Fibroblast of lung (primary cell): Measurements from ENCODE around the gene DNAJA4. TPM values are rescaled to one million over a fixed set of nuclear protein-coding genes. Genes with fewer than 3 reads are reported as not detected.

Source experiments
- DNase-seq, 2 donors: peaks; one replicate each; pipeline versions ENCODE4 v3.0.0 to v3.0.0-alpha.2; 2010; ENCODE audit warnings: low read depth in 2 of 2
- H2AFZ ChIP-seq: 2 replicates; pipeline ENCODE4 v1.5.1; 2012; ENCODE audit warnings: low read length, control low read depth, inconsistent platforms
- H3K27ac ChIP-seq: 2 replicates; pipeline ENCODE4 v1.5.1; 2011; ENCODE audit warnings: low read length, control low read depth; ENCODE audit not compliant: insufficient read depth
- H3K27me3 ChIP-seq: 2 replicates; pipeline ENCODE4 v1.5.1; 2011; ENCODE audit warnings: mild to moderate bottlenecking, low read length; ENCODE audit not compliant: control insufficient read depth, insufficient read depth
- H3K36me3 ChIP-seq: 2 replicates; pipeline ENCODE4 v1.5.1; 2011; ENCODE audit warnings: low read length; ENCODE audit not compliant: control insufficient read depth, insufficient read depth
- H3K4me1 ChIP-seq: 2 replicates; pipeline ENCODE4 v1.5.1; 2011; ENCODE audit warnings: low read length; ENCODE audit not compliant: control insufficient read depth, insufficient read depth; ENCODE audit errors: extremely low read depth
- H3K4me2 ChIP-seq: 2 replicates; pipeline ENCODE4 v1.5.1; 2011; ENCODE audit warnings: low read length, control low read depth; ENCODE audit not compliant: insufficient read depth; ENCODE audit errors: extremely low read depth
- H3K4me3 ChIP-seq, 4 experiments: fragments of 200-600 bp in 1 of 4; sonication (generic) in 1 of 4; replicated peaks in 1 of 4; 2 replicates each; pipeline ENCODE4 v1.5.1; 2011 to 2016; ENCODE audit warnings: low read length in 4 of 4, low read depth in 3 of 4, mild to moderate bottlenecking in 3 of 4, control low read depth in 2 of 4, inconsistent platforms in 1 of 4, mixed read lengths in 1 of 4; ENCODE audit not compliant: insufficient read depth in 1 of 4; ENCODE audit errors: control extremely low read depth in 1 of 4
- H3K79me2 ChIP-seq: 2 replicates; pipeline ENCODE4 v1.5.1; 2012; ENCODE audit warnings: mild to moderate bottlenecking, low read length, inconsistent platforms; ENCODE audit not compliant: control insufficient read depth, insufficient read depth
- H3K9ac ChIP-seq: 2 replicates; pipeline ENCODE4 v1.5.1; 2011; ENCODE audit warnings: mild to moderate bottlenecking, low read length, control low read depth; ENCODE audit not compliant: insufficient read depth
- H3K9me3 ChIP-seq: 2 replicates; pipeline ENCODE4 v1.5.1; 2012; ENCODE audit warnings: low read depth, low read length; ENCODE audit not compliant: control insufficient read depth, insufficient read depth
- H4K20me1 ChIP-seq: 2 replicates; pipeline ENCODE4 v1.5.1; 2011; ENCODE audit warnings: low read length; ENCODE audit not compliant: control insufficient read depth, insufficient read depth; ENCODE audit errors: extremely low read depth
- CTCF ChIP-seq, 2 donors: IDR thresholded peaks in 1 of 2; conservative IDR thresholded peaks in 1 of 2; 1 replicate in 1 of 2; 2 replicates in 1 of 2; pipeline ENCODE4 v1.5.1; 2011 to 2012; ENCODE audit warnings: low read length in 2 of 2, control low read depth in 1 of 2, inconsistent platforms in 1 of 2, low read depth in 1 of 2, mild to moderate bottlenecking in 1 of 2
- EZH2 ChIP-seq: IDR thresholded peaks from 2 replicates; pipeline ENCODE4 v1.5.1; 2012; ENCODE audit warnings: low read length, control low read depth, mild to moderate bottlenecking; ENCODE audit errors: missing control alignments
- polyA plus RNA-seq, 2 donors: library from polyadenylated mRNA; depleted of rRNA in 1 of 2; stranded (reverse) in 1 of 2; unstranded in 1 of 2; fragments of >200 nt; gene quantifications; 2 replicates each; pipeline ENCODE4 v1.2.1, GENCODE V29; 2011 to 2012; ENCODE audit warnings: missing spikeins in 1 of 2
- total RNA-seq: library from RNA; depleted of rRNA; stranded (reverse); fragments of >200 nt; gene quantifications from 2 replicates; pipeline ENCODE4 v1.2.1, GENCODE V29; 2014

The DNAJA4 gene
- total and polyA plus RNA-seq, 2 donors (not counting 1 experiment from before 2014, with no cell fraction given) = 2.3 to 7.9 TPM

GRCh38 chr15:78316283-78317083 lies 52.1 kb downstream of the DNAJA4 start:
- Histone ChIP-seq H3K9me3 (no peaks in the 10 kb centered on the region), H3K4me2 (no peak overlapping the region), H3K4me3 (no peak overlapping the region), H3K9ac (no peak overlapping the region), H3K27me3 (peaks cover 3% of the 10 kb centered on the region), H3K36me3 (no peaks in the 10 kb centered on the region), H4K20me1 (no peaks in the 10 kb centered on the region), H2AFZ (no peak overlapping the region), H3K4me1 (no peaks in the 10 kb centered on the region), H3K79me2 (no peaks in the 10 kb centered on the region), H3K27ac (no peak overlapping the region)
- TF ChIP-seq CTCF (conservative IDR thresholded peaks at IDR 0.05 in 1 of 2, IDR thresholded peaks at IDR 0.05 in 1 of 2; ENCODE audit: low read depth in 1 of 2, low read length in 2 of 2) (no peak), EZH2 (no peak)
- DNase-seq = no peak

DNA sequence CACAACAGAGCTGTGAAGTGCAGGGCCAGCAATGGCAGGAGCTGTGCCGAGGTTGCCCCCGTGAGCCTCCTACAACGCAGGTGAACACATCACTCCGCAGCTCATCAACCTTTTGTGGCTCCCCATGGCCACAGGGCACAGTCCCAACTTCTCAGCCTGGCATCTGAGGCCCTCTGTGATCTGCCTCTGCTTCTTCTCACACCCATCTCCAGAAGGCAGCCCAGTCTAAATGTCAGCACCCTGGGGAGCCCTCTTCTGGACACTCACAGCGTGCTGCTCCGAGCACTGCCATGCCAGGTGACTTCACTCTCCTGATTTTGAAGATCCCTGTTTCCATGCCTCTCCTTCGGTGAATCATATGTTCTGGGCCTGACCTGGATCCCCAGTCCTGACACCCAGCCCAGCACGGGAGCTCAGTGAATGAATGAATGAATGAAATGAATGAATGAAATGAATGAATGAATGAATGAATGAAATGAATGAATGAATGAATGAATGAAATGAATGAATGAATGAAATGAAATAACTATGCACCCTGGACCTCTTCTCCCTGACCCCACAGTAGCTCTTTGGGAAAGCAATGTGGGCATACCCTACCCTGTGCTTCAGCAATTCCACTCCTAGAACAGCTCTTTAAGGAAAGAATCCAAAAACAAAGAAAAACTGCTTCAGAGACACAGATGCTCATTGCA lies 52.9 kb downstream of the DNAJA4 start:
- no peaks in the 10 kb centered on the region for H3K9me3 ChIP-seq
- peak in 1 of 2 donors; percentile 12 for DNase-seq
- H2AFZ ChIP-seq = no peak overlapping the region
- TF ChIP-seq CTCF (conservative IDR thresholded peaks at IDR 0.05 in 1 of 2, IDR thresholded peaks at IDR 0.05 in 1 of 2; ENCODE audit: low read depth in 1 of 2, low read length in 2 of 2) (peak in 1 of 2 donors; percentile 33), EZH2 (no peak)
- no peak overlapping the region for H3K27ac ChIP-seq
- no peaks in the 10 kb centered on the region for H3K36me3 ChIP-seq
- H3K27me3 ChIP-seq = peaks cover 3% of the 10 kb centered on the region
- no peaks in the 10 kb centered on the region for H4K20me1 ChIP-seq
- no peaks in the 10 kb centered on the region for H3K4me1 ChIP-seq
- H3K4me2 ChIP-seq = no peak overlapping the region
- no peaks in the 10 kb centered on the region for H3K79me2 ChIP-seq
- H3K9ac ChIP-seq = no peak overlapping the region
- no peak overlapping the region for H3K4me3 ChIP-seq

DNA sequence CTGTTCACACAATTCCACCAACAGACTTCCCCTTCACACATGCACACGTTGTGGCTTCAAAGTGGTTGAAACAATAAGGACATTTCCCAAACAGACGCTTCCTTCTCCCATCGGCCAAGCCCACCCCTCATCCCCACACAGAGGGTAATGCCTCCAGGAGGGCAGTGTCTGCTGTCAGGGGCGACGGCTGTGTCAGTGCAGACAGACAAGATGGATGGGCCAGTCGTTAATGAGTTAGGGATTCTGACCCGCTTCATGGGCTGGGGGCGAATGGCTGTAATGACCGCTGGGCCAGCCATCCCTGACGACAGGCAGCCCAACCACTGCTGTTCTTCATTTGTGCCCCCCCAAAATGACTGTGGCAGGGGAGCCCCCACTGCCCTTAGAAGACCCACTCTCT lies 55.2 kb downstream of the DNAJA4 start:
- no peaks in the 10 kb centered on the region for H3K4me1 ChIP-seq
- no peak overlapping the region for H3K4me2 ChIP-seq
- no peak overlapping the region for H3K27ac ChIP-seq
- no peaks in the 10 kb centered on the region for H3K9me3 ChIP-seq
- no peaks in the 10 kb centered on the region for H3K36me3 ChIP-seq
- no peak overlapping the region for H3K9ac ChIP-seq
- no peak for TF ChIP-seq EZH2
- no peak for TF ChIP-seq CTCF (conservative IDR thresholded peaks at IDR 0.05 in 1 of 2, IDR thresholded peaks at IDR 0.05 in 1 of 2; ENCODE audit: low read depth in 1 of 2, low read length in 2 of 2)
- DNase-seq = no peak
- H3K4me3 ChIP-seq = no peak overlapping the region
- no peak overlapping the region for H2AFZ ChIP-seq
- H3K79me2 ChIP-seq = no peaks in the 10 kb centered on the region
- H4K20me1 ChIP-seq = no peaks in the 10 kb centered on the region
- H3K27me3 ChIP-seq = peaks cover 3% of the 10 kb centered on the region
